ENCODE results near the gene C17orf100.
"Not testable (repeated sequence)": the region's sequence is repeated elsewhere in the genome, so short reads cannot be mapped to it uniquely, and the experiment has no call there.

The C17orf100 gene

GRCh38 chr17:6669479-6670212, 18.1 kb downstream of the C17orf100 start:
- DNase-seq = no peak

GRCh38 chr17:6670571-6670970, 19.0 kb downstream of the C17orf100 start:
- DNase-seq = no peak

- DNase-seq = no peak
These were observed 19.4 kb downstream of the C17orf100 start for GRCh38 chr17:6670999-6671398.

- DNase-seq = no peak
These were observed 19.9 kb downstream of the C17orf100 start for GRCh38 chr17:6671431-6671830.

GRCh38 chr17:6674586-6674985, 23.0 kb downstream of the C17orf100 start:
- no peak for DNase-seq

- no peak for DNase-seq
These were observed 23.8 kb downstream of the C17orf100 start for GRCh38 chr17:6675201-6675825.

- DNase-seq = no peak
These were observed 25.2 kb downstream of the C17orf100 start for GRCh38 chr17:6676802-6677157.

- no peak for DNase-seq
These were observed 25.7 kb downstream of the C17orf100 start for GRCh38 chr17:6677158-6677831.

GRCh38 chr17:6677946-6678345, 26.4 kb downstream of the C17orf100 start:
- no peak for DNase-seq

GRCh38 chr17:6679241-6679640, 27.7 kb downstream of the C17orf100 start:
- no peak for DNase-seq

- DNase-seq = no peak
These were observed 29.6 kb downstream of the C17orf100 start for GRCh38 chr17:6681176-6681575.

GRCh38 chr17:6681671-6682070, 30.1 kb downstream of the C17orf100 start:
- DNase-seq = no peak

GRCh38 chr17:6682339-6682738, 30.8 kb downstream of the C17orf100 start:
- no peak for DNase-seq

- no peak for DNase-seq
These were observed 31.6 kb downstream of the C17orf100 start for GRCh38 chr17:6683081-6683684.

GRCh38 chr17:6683730-6684459, 32.3 kb downstream of the C17orf100 start:
- DNase-seq = no peak

- no peak for DNase-seq
These were observed 32.9 kb downstream of the C17orf100 start for GRCh38 chr17:6684460-6684783.

GRCh38 chr17:6684881-6685767, 33.6 kb downstream of the C17orf100 start:
- no peak for DNase-seq

GRCh38 chr17:6686026-6686425, 34.5 kb downstream of the C17orf100 start:
- DNase-seq = peak; percentile 11

- DNase-seq = no peak
These were observed 37.4 kb downstream of the C17orf100 start for GRCh38 chr17:6688944-6689343.

- DNase-seq = no peak
These were observed 39.1 kb downstream of the C17orf100 start for GRCh38 chr17:6690641-6691040.

- DNase-seq = no peak
These were observed 40.0 kb downstream of the C17orf100 start for GRCh38 chr17:6691546-6691945.

- DNase-seq = not testable (repeated sequence)
These were observed 40.4 kb downstream of the C17orf100 start for GRCh38 chr17:6691958-6692357.
